ENCODE results near the gene REP15.

DNA sequence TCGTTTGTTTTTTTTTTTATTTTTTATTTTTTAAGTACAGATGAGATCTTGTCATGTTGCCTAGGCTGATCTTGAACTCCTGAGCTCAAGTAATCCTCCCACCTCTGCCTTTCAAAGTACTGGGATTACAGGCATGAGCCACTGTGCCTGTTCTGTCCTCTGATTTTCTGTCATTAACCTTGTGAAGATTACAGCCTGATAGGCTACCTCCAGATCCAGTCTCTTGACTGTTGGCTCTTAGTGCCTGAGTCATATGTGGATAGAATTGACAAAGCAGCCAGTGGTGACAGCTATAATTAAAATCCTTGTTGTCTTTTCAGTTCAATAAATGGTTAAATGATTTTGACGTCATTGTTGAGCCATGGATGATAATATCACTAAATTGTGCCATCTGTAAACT is 21.3 kb upstream of the REP15 start:
- TF ChIP-seq, protein P1, sequence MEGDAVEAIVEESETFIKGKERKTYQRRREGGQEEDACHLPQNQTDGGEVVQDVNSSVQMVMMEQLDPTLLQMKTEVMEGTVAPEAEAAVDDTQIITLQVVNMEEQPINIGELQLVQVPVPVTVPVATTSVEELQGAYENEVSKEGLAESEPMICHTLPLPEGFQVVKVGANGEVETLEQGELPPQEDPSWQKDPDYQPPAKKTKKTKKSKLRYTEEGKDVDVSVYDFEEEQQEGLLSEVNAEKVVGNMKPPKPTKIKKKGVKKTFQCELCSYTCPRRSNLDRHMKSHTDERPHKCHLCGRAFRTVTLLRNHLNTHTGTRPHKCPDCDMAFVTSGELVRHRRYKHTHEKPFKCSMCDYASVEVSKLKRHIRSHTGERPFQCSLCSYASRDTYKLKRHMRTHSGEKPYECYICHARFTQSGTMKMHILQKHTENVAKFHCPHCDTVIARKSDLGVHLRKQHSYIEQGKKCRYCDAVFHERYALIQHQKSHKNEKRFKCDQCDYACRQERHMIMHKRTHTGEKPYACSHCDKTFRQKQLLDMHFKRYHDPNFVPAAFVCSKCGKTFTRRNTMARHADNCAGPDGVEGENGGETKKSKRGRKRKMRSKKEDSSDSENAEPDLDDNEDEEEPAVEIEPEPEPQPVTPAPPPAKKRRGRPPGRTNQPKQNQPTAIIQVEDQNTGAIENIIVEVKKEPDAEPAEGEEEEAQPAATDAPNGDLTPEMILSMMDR (IDR thresholded peaks at IDR 0.05), result no peak
- no peak for TF ChIP-seq SIN3A (IDR thresholded peaks at IDR 0.05; ENCODE audit: borderline replicate concordance, insufficient read depth, low read depth, low read length)
- no peak for TF ChIP-seq TCF7L2 (IDR thresholded peaks at IDR 0.05; ENCODE audit: low read depth, low read length)

All from Panc1 (cell line).